GM12873 (cell line): Measurements from ENCODE around the gene KCNQ1OT1.

Source experiments
- CTCF ChIP-seq: IDR thresholded peaks from 2 replicates; pipeline ENCODE4 v1.5.1; 2012; ENCODE audit warnings: low read depth, mild to moderate bottlenecking, moderate library complexity, low read length, control low read depth; ENCODE audit not compliant: insufficient read depth; ENCODE audit errors: missing control alignments

The KCNQ1OT1 gene

GRCh38 chr11:2670541-2671100 is 29.2 kb downstream of the KCNQ1OT1 start:
- TF ChIP-seq CTCF: no peak

- TF ChIP-seq CTCF: no peak
Measured at GRCh38 chr11:2669634-2670469, 29.9 kb downstream of the KCNQ1OT1 start.

GRCh38 chr11:2668876-2669275 is 30.9 kb downstream of the KCNQ1OT1 start:
- no peak for TF ChIP-seq CTCF

- no peak for TF ChIP-seq CTCF
Measured at GRCh38 chr11:2667940-2668339, 31.9 kb downstream of the KCNQ1OT1 start.

GRCh38 chr11:2666828-2667570 is 32.8 kb downstream of the KCNQ1OT1 start:
- TF ChIP-seq CTCF: no peak

GRCh38 chr11:2666401-2666741 is 33.4 kb downstream of the KCNQ1OT1 start:
- TF ChIP-seq CTCF: no peak
